Measurements from ENCODE around the gene DDX39B. TPM values are rescaled to one million over a fixed set of nuclear protein-coding genes. Genes with fewer than 3 reads are reported as not detected.

DDX39B gene
- total RNA-seq, 4 donors from 2014 or later = 168 to 258 (median 217) TPM

GRCh38 chr6:31547727-31548543 is 6.1 kb upstream of the DDX39B start:
- TF ChIP-seq CTCF (IDR thresholded peaks at IDR 0.05; ENCODE audit: low read depth) = no peak

- TF ChIP-seq CTCF (IDR thresholded peaks at IDR 0.05; ENCODE audit: low read depth) = no peak
These were observed 5.3 kb upstream of the DDX39B start, which contains the start of gene NFKBIL1 for GRCh38 chr6:31546958-31547726. Gene NFKBIL1 (plus strand): TSS chr6:31547608. CDS start chr6:31547695, 87 bp downstream.

- no peak for TF ChIP-seq CTCF (IDR thresholded peaks at IDR 0.05; ENCODE audit: low read depth)
These were observed 4.6 kb upstream of the DDX39B start, which contains the start of gene ATP6V1G2 for GRCh38 chr6:31546339-31546957. Gene ATP6V1G2 (minus strand): TSS chr6:31546608. CDS start chr6:31546559, 49 bp downstream.

- no peak for TF ChIP-seq CTCF (IDR thresholded peaks at IDR 0.05; ENCODE audit: low read depth)
These were observed 3.5 kb upstream of the DDX39B start for GRCh38 chr6:31545291-31545690.

GRCh38 chr6:31544676-31545075 is 2.9 kb upstream of the DDX39B start:
- TF ChIP-seq CTCF (IDR thresholded peaks at IDR 0.05; ENCODE audit: low read depth) = no peak

- no peak for TF ChIP-seq CTCF (IDR thresholded peaks at IDR 0.05; ENCODE audit: low read depth)
These were observed 1.8 kb upstream of the DDX39B start for GRCh38 chr6:31543639-31544038.

Data from subcutaneous adipose tissue (tissue), 4 donors.